GM12878 (cell line): ENCODE results near the gene AP3B1. TPM values are rescaled to one million over a fixed set of nuclear protein-coding genes. Genes with fewer than 3 reads are reported as not detected.

ENCODE experiments used
- CUX1 ChIP-seq: IDR thresholded peaks from 2 replicates; pipeline ENCODE4 v1.6.1; 2012; ENCODE audit warnings: improper control_type of control experiment, low read depth, low read length; ENCODE audit not compliant: insufficient replicate concordance
- GABPA ChIP-seq: IDR thresholded peaks from 2 replicates; pipeline ENCODE4 v1.6.1; 2014; ENCODE audit warnings: antibody characterized with exemption, low read depth, mild to moderate bottlenecking, inconsistent platforms
- IKZF2 ChIP-seq, 2 experiments: fragments of 450-650 bp; IDR thresholded peaks; 2 replicates each; pipeline ENCODE4 v1.6.1; 2017; ENCODE audit warnings: mild to moderate bottlenecking in 2 of 2, moderate library complexity in 2 of 2
- MTA2 ChIP-seq: fragments of 450-650 bp; IDR thresholded peaks from 2 replicates; pipeline ENCODE4 v1.6.1; 2016; ENCODE audit warnings: low read depth, mild to moderate bottlenecking, moderate library complexity
- RELB ChIP-seq: fragments of 450-650 bp; IDR thresholded peaks from 2 replicates; pipeline ENCODE4 v1.6.1; 2017; ENCODE audit warnings: low read depth, mild to moderate bottlenecking, moderate library complexity
- SMAD5 ChIP-seq: IDR thresholded peaks from 2 replicates; pipeline ENCODE4 v1.6.1; 2016; ENCODE audit warnings: antibody characterized with exemption, low read depth
- SUZ12 ChIP-seq: fragments of 200-600 bp; sonication (generic); IDR thresholded peaks from one replicate; pipeline ENCODE4 v1.6.1; 2018; ENCODE audit warnings: antibody characterized with exemption, mild to moderate bottlenecking; ENCODE audit not compliant: unreplicated experiment
- ZNF274 ChIP-seq: IDR thresholded peaks from one replicate; pipeline ENCODE4 v1.8.0; 2011; ENCODE audit not compliant: insufficient read length, insufficient read depth
- polyA plus RNA-seq, 11 experiments: library from polyadenylated mRNA; depleted of rRNA in 4 of 11; unstranded in 6 of 11; stranded (reverse) in 5 of 11; fragments of >200 nt; fragmentation: Nextera tagmentation in 4 of 11; fragmentation: Illumina TruSeq in 1 of 11; extraction: Ambion mirVana in 4 of 11; extraction: Trizol in 1 of 11; gene quantifications; 1 replicate in 1 of 11; 2 replicates in 10 of 11; pipeline versions ENCODE4 v1.2.1 to v1.2.3, GENCODE V29; 2011 to 2016; ENCODE audit warnings: inconsistent platforms in 2 of 11, missing spikeins in 2 of 11, low read depth in 1 of 11
- total RNA-seq, 4 experiments: library from RNA; depleted of rRNA in 3 of 4; stranded (reverse); fragments of >200 nt in 3 of 4; fragmentation: Illumina TruSeq in 1 of 4; extraction: Trizol in 1 of 4; gene quantifications; 2 replicates each; pipeline versions ENCODE4 v1.2.1 to v1.2.3, GENCODE V29; 2013 to 2021
- TF ChIP-seq, protein P1 (sequence below): IDR thresholded peaks from 2 replicates; pipeline ENCODE4 v1.6.1; 2011; ENCODE audit warnings: borderline replicate concordance, low read depth, mild to moderate bottlenecking, moderate library complexity, mixed read lengths, low read length; ENCODE audit not compliant: insufficient read depth; ENCODE audit errors: extremely low read length
- TF ChIP-seq, protein P2 (sequence below): IDR thresholded peaks from 2 replicates; pipeline ENCODE4 v1.6.1; 2012; ENCODE audit warnings: low read length, inconsistent platforms

Gene AP3B1
- total and polyA plus RNA-seq, 10 of the 15 experiments (the other 5 are each of a cell fraction or from before 2014, with no cell fraction given): 30.9 to 70.8 (median 46.0) TPM

DNA sequence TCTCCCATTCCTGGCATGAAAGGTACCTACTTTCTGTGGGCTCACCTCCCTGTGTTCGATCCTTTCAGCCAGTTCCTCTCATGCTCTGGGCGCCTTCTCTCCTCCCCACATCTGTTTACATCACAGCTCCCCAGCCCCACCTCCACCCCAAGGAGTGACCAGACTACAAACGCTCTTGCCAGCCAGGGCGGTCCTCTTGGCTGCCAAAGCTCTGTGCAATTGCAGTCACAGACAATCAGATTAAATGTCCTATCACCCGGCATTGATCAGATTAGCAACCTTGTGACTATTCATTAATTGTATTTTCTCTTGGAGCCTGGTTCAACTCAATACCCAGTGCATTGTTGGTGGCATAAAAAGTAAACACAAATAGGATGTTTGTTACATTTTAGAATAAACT lies 307.2 kb downstream of the AP3B1 start (continued):
- TF ChIP-seq CUX1 (no peak), GABPA (no peak), RELB (no peak), ZNF274 (no peak), SMAD5 (no peak), IKZF2 (IDR thresholded peaks at IDR 0.05) (no peak), MTA2 (no peak), SUZ12 (no peak)
- TF ChIP-seq, protein P1, sequence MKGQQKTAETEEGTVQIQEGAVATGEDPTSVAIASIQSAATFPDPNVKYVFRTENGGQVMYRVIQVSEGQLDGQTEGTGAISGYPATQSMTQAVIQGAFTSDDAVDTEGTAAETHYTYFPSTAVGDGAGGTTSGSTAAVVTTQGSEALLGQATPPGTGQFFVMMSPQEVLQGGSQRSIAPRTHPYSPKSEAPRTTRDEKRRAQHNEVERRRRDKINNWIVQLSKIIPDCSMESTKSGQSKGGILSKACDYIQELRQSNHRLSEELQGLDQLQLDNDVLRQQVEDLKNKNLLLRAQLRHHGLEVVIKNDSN: no peak
- TF ChIP-seq, protein P2, sequence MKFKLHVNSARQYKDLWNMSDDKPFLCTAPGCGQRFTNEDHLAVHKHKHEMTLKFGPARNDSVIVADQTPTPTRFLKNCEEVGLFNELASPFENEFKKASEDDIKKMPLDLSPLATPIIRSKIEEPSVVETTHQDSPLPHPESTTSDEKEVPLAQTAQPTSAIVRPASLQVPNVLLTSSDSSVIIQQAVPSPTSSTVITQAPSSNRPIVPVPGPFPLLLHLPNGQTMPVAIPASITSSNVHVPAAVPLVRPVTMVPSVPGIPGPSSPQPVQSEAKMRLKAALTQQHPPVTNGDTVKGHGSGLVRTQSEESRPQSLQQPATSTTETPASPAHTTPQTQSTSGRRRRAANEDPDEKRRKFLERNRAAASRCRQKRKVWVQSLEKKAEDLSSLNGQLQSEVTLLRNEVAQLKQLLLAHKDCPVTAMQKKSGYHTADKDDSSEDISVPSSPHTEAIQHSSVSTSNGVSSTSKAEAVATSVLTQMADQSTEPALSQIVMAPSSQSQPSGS: no peak
